ENCODE measurements around the gene DUOX2. TPM values are rescaled to one million over a fixed set of nuclear protein-coding genes. Genes with fewer than 3 reads are reported as not detected.

DUOX2 gene
- total RNA-seq, 1 experiment from 2014 or later: 0.99 TPM

- H3K27ac ChIP-seq (ENCODE audit: low read depth, low read length, poor library complexity, severe bottlenecking): no peak overlapping the region
- H3K4me3 ChIP-seq (ENCODE audit: low read depth, low read length, poor library complexity, severe bottlenecking): no peak overlapping the region
- no peaks in the 10 kb centered on the region for H3K27me3 ChIP-seq (replicated peaks; ENCODE audit: insufficient read depth, low read depth, low read length, poor library complexity)
- CTCF ChIA-PET: interaction anchor here (1.5 kb wide), 1 partner anchor 26 kb away, joined by 4 read pairs; no protein-coding TSS in a partner anchor
- BruUV-seq (replicated peaks): no TSS peak
- H3K9me3 ChIP-seq (ENCODE audit: low read depth, low read length, poor library complexity, severe bottlenecking): no peaks in the 10 kb centered on the region
- intact Hi-C loops (cut with micrococcal nuclease; ENCODE audit: unreplicated experiment): no loop called here
- H3K4me1 ChIP-seq (ENCODE audit: insufficient read depth, low read length, poor library complexity, severe bottlenecking): no peaks in the 10 kb centered on the region
- no peaks in the 10 kb centered on the region for H3K36me3 ChIP-seq (ENCODE audit: insufficient read depth, low read length, poor library complexity, severe bottlenecking)
- no peak for DNase-seq (ENCODE audit: low spot score)
- TF ChIP-seq, protein P1, sequence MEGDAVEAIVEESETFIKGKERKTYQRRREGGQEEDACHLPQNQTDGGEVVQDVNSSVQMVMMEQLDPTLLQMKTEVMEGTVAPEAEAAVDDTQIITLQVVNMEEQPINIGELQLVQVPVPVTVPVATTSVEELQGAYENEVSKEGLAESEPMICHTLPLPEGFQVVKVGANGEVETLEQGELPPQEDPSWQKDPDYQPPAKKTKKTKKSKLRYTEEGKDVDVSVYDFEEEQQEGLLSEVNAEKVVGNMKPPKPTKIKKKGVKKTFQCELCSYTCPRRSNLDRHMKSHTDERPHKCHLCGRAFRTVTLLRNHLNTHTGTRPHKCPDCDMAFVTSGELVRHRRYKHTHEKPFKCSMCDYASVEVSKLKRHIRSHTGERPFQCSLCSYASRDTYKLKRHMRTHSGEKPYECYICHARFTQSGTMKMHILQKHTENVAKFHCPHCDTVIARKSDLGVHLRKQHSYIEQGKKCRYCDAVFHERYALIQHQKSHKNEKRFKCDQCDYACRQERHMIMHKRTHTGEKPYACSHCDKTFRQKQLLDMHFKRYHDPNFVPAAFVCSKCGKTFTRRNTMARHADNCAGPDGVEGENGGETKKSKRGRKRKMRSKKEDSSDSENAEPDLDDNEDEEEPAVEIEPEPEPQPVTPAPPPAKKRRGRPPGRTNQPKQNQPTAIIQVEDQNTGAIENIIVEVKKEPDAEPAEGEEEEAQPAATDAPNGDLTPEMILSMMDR (conservative IDR thresholded peaks at IDR 0.05; ENCODE audit: low read depth, low read length): no peak
- TF ChIP-seq EZH2 (IDR thresholded peaks at IDR 0.05; ENCODE audit: borderline replicate concordance, low read depth, low read length, poor library complexity, severe bottlenecking): no peak
- POLR2A ChIA-PET (ENCODE audit: low non-redundant PET): no interaction called here
Observed at GRCh38 chr15:45143946-45144345, 30.0 kb upstream of the DUOX2 start.

- TF ChIP-seq EZH2 (IDR thresholded peaks at IDR 0.05; ENCODE audit: borderline replicate concordance, low read depth, low read length, poor library complexity, severe bottlenecking): no peak
- TF ChIP-seq, protein P1 (conservative IDR thresholded peaks at IDR 0.05; ENCODE audit: low read depth, low read length): no peak
- ChIA-PET CTCF (interaction anchor here (1.5 kb wide), 1 partner anchor 25 kb away, joined by 4 read pairs; no protein-coding TSS in a partner anchor), POLR2A (ENCODE audit: low non-redundant PET) (no interaction called here)
- Histone ChIP-seq H3K27ac (ENCODE audit: low read depth, low read length, poor library complexity, severe bottlenecking) (no peak overlapping the region), H3K4me1 (ENCODE audit: insufficient read depth, low read length, poor library complexity, severe bottlenecking) (no peaks in the 10 kb centered on the region), H3K36me3 (ENCODE audit: insufficient read depth, low read length, poor library complexity, severe bottlenecking) (no peaks in the 10 kb centered on the region), H3K27me3 (replicated peaks; ENCODE audit: insufficient read depth, low read depth, low read length, poor library complexity) (no peaks in the 10 kb centered on the region), H3K4me3 (ENCODE audit: low read depth, low read length, poor library complexity, severe bottlenecking) (no peak overlapping the region), H3K9me3 (ENCODE audit: low read depth, low read length, poor library complexity, severe bottlenecking) (no peaks in the 10 kb centered on the region)
- BruUV-seq (replicated peaks): no TSS peak
- no peak for DNase-seq (ENCODE audit: low spot score)
- intact Hi-C loops (cut with micrococcal nuclease; ENCODE audit: unreplicated experiment): no loop called here
Observed at GRCh38 chr15:45143056-45143455, 29.1 kb upstream of the DUOX2 start.

DNA sequence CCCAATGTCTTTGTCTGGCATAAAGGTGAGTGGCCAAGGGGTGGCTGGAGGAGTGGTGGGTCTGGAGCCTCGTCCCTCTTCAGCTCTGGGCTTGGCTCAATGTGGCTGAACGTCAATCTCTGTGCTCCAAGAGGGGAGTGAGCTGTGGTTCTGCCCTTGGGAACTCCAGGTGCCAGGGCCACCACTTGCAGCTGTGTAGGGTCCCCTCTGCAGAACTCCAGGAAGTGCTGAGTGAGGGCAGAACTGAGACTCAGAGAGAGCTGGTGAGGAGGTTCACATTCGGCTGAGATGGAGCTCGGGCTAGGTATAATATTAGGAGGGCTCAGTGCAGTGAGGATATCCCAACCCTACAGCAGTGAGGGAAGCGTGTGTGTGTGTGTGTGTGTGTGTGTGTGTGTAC is 27.4 kb upstream of the DUOX2 start:
- ChIA-PET POLR2A (ENCODE audit: low non-redundant PET) (no interaction called here), CTCF (no interaction called here)
- Histone ChIP-seq H3K4me3 (ENCODE audit: low read depth, low read length, poor library complexity, severe bottlenecking) (no peak overlapping the region), H3K4me1 (ENCODE audit: insufficient read depth, low read length, poor library complexity, severe bottlenecking) (no peaks in the 10 kb centered on the region), H3K27me3 (replicated peaks; ENCODE audit: insufficient read depth, low read depth, low read length, poor library complexity) (no peaks in the 10 kb centered on the region), H3K27ac (ENCODE audit: low read depth, low read length, poor library complexity, severe bottlenecking) (no peak overlapping the region), H3K9me3 (ENCODE audit: low read depth, low read length, poor library complexity, severe bottlenecking) (no peaks in the 10 kb centered on the region), H3K36me3 (ENCODE audit: insufficient read depth, low read length, poor library complexity, severe bottlenecking) (no peaks in the 10 kb centered on the region)
- intact Hi-C loops (cut with micrococcal nuclease; ENCODE audit: unreplicated experiment): no loop called here
- no peak for TF ChIP-seq EZH2 (IDR thresholded peaks at IDR 0.05; ENCODE audit: borderline replicate concordance, low read depth, low read length, poor library complexity, severe bottlenecking)
- TF ChIP-seq, protein P1 (conservative IDR thresholded peaks at IDR 0.05; ENCODE audit: low read depth, low read length): no peak
- DNase-seq (ENCODE audit: low spot score): no peak
- BruUV-seq (replicated peaks): no TSS peak
